ENCODE results near the gene RAB28.
A peak's percentile ranks its signal among the peaks of the same experiment; 100 is the strongest.

Gene RAB28

GRCh38 chr4:13449590-13449989 lies 34.5 kb downstream of the RAB28 start:
- TF ChIP-seq CTCF (conservative IDR thresholded peaks at IDR 0.05) = no peak
- no peak overlapping the region for H3K27ac ChIP-seq

GRCh38 chr4:13445841-13446790 lies 38.0 kb downstream of the RAB28 start:
- no peak for TF ChIP-seq CTCF (conservative IDR thresholded peaks at IDR 0.05)
- H3K27ac ChIP-seq = no peak overlapping the region

GRCh38 chr4:13441506-13441905 lies 42.6 kb downstream of the RAB28 start:
- no peak overlapping the region for H3K27ac ChIP-seq
- TF ChIP-seq CTCF (conservative IDR thresholded peaks at IDR 0.05) = no peak

- H3K27ac ChIP-seq = no peak overlapping the region
- no peak for TF ChIP-seq CTCF (conservative IDR thresholded peaks at IDR 0.05)
Observed at GRCh38 chr4:13436962-13437361, 47.2 kb downstream of the RAB28 start.

- no peak overlapping the region for H3K27ac ChIP-seq
- no peak for TF ChIP-seq CTCF (conservative IDR thresholded peaks at IDR 0.05)
Observed at GRCh38 chr4:13432453-13432852, 51.7 kb downstream of the RAB28 start.

GRCh38 chr4:13430834-13431568 lies 53.1 kb downstream of the RAB28 start:
- TF ChIP-seq CTCF (conservative IDR thresholded peaks at IDR 0.05) = peak; percentile 52
- no peak overlapping the region for H3K27ac ChIP-seq

- TF ChIP-seq CTCF (conservative IDR thresholded peaks at IDR 0.05) = no peak
- peak overlapping the region; percentile 31; the same call in 1 of the 2 replicates for H3K27ac ChIP-seq
Observed at GRCh38 chr4:13427599-13428325, 56.4 kb downstream of the RAB28 start.

Data from VCaP (cell line).